NK-92 treated with Interleukin-12 subunit alpha and Interleukin-12 subunit beta, amount 100 ng/mL, for 24 hours (cell line): ENCODE results near the gene FMNL1.

Experiments used
- DNase-seq: peaks from one replicate; lab custom pipeline; 2025; lab: John Stamatoyannopoulos, UW

FMNL1 gene

GRCh38 chr17:45223539-45224528 is 2.1 kb downstream of the FMNL1 start:
- peak; percentile 38 for DNase-seq

- no peak for DNase-seq
Measured at GRCh38 chr17:45224671-45225050, 3.0 kb downstream of the FMNL1 start.

GRCh38 chr17:45225051-45225700 is 3.5 kb downstream of the FMNL1 start:
- DNase-seq = peak; percentile 58

GRCh38 chr17:45225964-45226530 is 4.4 kb downstream of the FMNL1 start:
- DNase-seq = peak; percentile 98

- no peak for DNase-seq
Measured at GRCh38 chr17:45226576-45226975, 4.9 kb downstream of the FMNL1 start.

- peak; percentile 43 for DNase-seq
Measured at GRCh38 chr17:45227101-45227925, 5.6 kb downstream of the FMNL1 start.

- no peak for DNase-seq
Measured at GRCh38 chr17:45227926-45228762, 6.5 kb downstream of the FMNL1 start.

- DNase-seq = no peak
Measured at GRCh38 chr17:45228763-45229539, 7.3 kb downstream of the FMNL1 start.

GRCh38 chr17:45229681-45230409 is 8.2 kb downstream of the FMNL1 start:
- no peak for DNase-seq

GRCh38 chr17:45230410-45230786 is 8.7 kb downstream of the FMNL1 start:
- no peak for DNase-seq

GRCh38 chr17:45230787-45231480 is 9.2 kb downstream of the FMNL1 start:
- DNase-seq = no peak

GRCh38 chr17:45231481-45232116 is 9.9 kb downstream of the FMNL1 start:
- no peak for DNase-seq

- DNase-seq = no peak
Measured at GRCh38 chr17:45232514-45233422, 11.1 kb downstream of the FMNL1 start.

GRCh38 chr17:45233423-45233924 is 11.8 kb downstream of the FMNL1 start:
- DNase-seq = no peak

GRCh38 chr17:45234641-45235415 is 13.1 kb downstream of the FMNL1 start:
- peak; percentile 26 for DNase-seq
